Osteoblast (primary cell): ENCODE data around the gene UTF1. TPM values are rescaled to one million over a fixed set of nuclear protein-coding genes. Genes with fewer than 3 reads are reported as not detected.

Source experiments
- DNase-seq: peaks from one replicate; pipeline ENCODE4 v3.0.0; 2011; ENCODE audit warnings: low spot score, mixed read lengths; ENCODE audit not compliant: insufficient read length; ENCODE audit errors: missing footprints
- H2AFZ ChIP-seq: 2 replicates; pipeline ENCODE4 v1.6.0; 2011; ENCODE audit warnings: mild to moderate bottlenecking, low read length
- H3K27ac ChIP-seq: 2 replicates; pipeline ENCODE4 v1.5.1; 2011; ENCODE audit warnings: mild to moderate bottlenecking, low read depth, low read length, moderate library complexity
- H3K27me3 ChIP-seq: 2 replicates; pipeline ENCODE4 v1.6.0; 2012; ENCODE audit warnings: mild to moderate bottlenecking, control low read depth, inconsistent platforms, low read length, moderate library complexity; ENCODE audit not compliant: insufficient read depth
- H3K36me3 ChIP-seq: 2 replicates; pipeline ENCODE4 v1.5.1; 2011; ENCODE audit warnings: mild to moderate bottlenecking, low read length, control low read depth, moderate library complexity; ENCODE audit not compliant: insufficient read depth
- H3K4me1 ChIP-seq: 2 replicates; pipeline ENCODE4 v1.5.1; 2011; ENCODE audit warnings: mild to moderate bottlenecking, low read length, control low read depth, moderate library complexity; ENCODE audit not compliant: insufficient read depth
- H3K4me2 ChIP-seq: 2 replicates; pipeline ENCODE4 v1.6.0; 2011; ENCODE audit warnings: mild to moderate bottlenecking, low read length; ENCODE audit not compliant: insufficient read depth
- H3K4me3 ChIP-seq: fragments of 200-600 bp; sonication (generic); 3 replicates; pipeline ENCODE4 v1.5.1; 2012; ENCODE audit warnings: mild to moderate bottlenecking, low read length, inconsistent platforms; ENCODE audit not compliant: insufficient read depth
- H3K79me2 ChIP-seq: 2 replicates; pipeline ENCODE4 v1.6.0; 2012; ENCODE audit warnings: mild to moderate bottlenecking, low read length, control low read depth, inconsistent platforms; ENCODE audit not compliant: insufficient read depth
- H3K9me3 ChIP-seq: 2 replicates; pipeline ENCODE4 v1.5.1; 2011; ENCODE audit warnings: low read depth, low read length, control low read depth
- H4K20me1 ChIP-seq: 2 replicates; pipeline ENCODE4 v1.6.0; 2012; ENCODE audit warnings: mild to moderate bottlenecking, low read length, control low read depth; ENCODE audit not compliant: insufficient read depth
- total RNA-seq: library from RNA; depleted of rRNA; stranded (reverse); fragments of >200 nt; gene quantifications from 2 replicates; pipeline ENCODE4 v1.2.3, GENCODE V29; 2012
- TF ChIP-seq, protein P1 (sequence below): IDR thresholded peaks from 2 replicates; pipeline ENCODE4 v1.5.1; 2011; ENCODE audit warnings: mild to moderate bottlenecking, low read depth, low read length, moderate library complexity; ENCODE audit errors: extremely low read depth

Gene UTF1
- total RNA-seq, 1 donor = not detected

DNA sequence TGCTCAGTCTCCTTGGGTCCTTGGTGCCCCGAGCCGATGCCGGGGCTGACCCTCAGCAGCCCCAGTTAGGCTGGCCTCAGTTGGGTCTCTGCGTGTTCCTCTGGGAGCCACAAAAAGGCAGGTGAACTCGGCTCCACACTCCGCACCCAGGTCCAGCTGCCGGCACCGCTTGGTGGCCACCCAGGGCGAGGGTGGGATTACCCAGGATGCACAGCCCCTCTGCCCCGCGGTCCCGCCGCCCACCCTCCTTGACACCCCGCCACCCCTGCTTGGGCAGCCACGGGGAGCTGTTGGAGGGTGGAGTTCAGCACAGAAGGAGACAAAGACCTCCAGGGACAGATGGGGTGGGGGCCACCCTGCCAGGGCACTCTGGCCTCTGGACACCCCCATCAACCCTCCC is 25.3 kb downstream of the UTF1 start:
- TF ChIP-seq, protein P1, sequence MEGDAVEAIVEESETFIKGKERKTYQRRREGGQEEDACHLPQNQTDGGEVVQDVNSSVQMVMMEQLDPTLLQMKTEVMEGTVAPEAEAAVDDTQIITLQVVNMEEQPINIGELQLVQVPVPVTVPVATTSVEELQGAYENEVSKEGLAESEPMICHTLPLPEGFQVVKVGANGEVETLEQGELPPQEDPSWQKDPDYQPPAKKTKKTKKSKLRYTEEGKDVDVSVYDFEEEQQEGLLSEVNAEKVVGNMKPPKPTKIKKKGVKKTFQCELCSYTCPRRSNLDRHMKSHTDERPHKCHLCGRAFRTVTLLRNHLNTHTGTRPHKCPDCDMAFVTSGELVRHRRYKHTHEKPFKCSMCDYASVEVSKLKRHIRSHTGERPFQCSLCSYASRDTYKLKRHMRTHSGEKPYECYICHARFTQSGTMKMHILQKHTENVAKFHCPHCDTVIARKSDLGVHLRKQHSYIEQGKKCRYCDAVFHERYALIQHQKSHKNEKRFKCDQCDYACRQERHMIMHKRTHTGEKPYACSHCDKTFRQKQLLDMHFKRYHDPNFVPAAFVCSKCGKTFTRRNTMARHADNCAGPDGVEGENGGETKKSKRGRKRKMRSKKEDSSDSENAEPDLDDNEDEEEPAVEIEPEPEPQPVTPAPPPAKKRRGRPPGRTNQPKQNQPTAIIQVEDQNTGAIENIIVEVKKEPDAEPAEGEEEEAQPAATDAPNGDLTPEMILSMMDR = no peak
- H2AFZ ChIP-seq = no peak overlapping the region
- no peak for DNase-seq
- no peaks in the 10 kb centered on the region for H4K20me1 ChIP-seq
- H3K4me2 ChIP-seq = no peak overlapping the region
- H3K27me3 ChIP-seq = peaks cover 2% of the 10 kb centered on the region
- H3K27ac ChIP-seq = no peak overlapping the region
- H3K9me3 ChIP-seq = no peaks in the 10 kb centered on the region
- H3K4me3 ChIP-seq = no peak overlapping the region
- H3K4me1 ChIP-seq = peaks cover 19% of the 10 kb centered on the region
- no peaks in the 10 kb centered on the region for H3K36me3 ChIP-seq
- no peaks in the 10 kb centered on the region for H3K79me2 ChIP-seq

DNA sequence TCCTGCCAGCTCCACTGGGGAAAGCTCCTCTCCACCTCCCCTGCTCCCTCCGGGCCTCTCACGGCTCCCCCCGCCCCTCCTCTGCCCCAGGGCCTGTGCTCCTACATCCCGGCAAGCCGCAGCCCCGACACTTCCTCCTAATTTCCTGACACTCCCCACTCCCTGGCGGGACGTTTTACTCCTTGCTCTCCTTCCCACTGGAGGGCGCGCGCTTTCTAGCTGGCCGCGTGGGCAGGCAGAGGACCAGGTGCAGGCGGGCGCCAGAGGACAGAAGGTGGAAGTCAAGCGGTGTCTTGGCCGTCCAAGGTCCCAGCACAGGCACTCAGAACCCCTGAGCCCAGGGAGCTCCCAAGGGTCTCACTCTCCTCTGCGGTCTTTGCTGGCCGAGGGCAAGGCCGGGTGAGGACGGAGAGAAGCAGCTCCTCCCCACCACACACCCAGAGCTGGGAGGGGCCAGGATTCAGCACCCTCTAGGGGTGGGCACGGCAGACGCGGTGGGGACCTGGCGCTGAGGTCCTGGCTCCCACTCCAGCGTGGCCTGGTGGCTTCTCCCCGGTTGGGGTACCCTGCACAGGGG is 27.6 kb downstream of the UTF1 start:
- H3K4me1 ChIP-seq = peaks cover 23% of the 10 kb centered on the region
- H3K9me3 ChIP-seq = no peaks in the 10 kb centered on the region
- TF ChIP-seq, protein P1 = peak; percentile 30
- peaks cover under 1% of the 10 kb centered on the region for H3K27me3 ChIP-seq
- peak overlapping the region; percentile 68 for H2AFZ ChIP-seq
- H3K36me3 ChIP-seq = no peaks in the 10 kb centered on the region
- no peaks in the 10 kb centered on the region for H3K79me2 ChIP-seq
- peaks cover 3% of the 10 kb centered on the region for H4K20me1 ChIP-seq
- H3K27ac ChIP-seq = no peak overlapping the region
- DNase-seq = no peak
- H3K4me2 ChIP-seq = peak overlapping the region; percentile 59
- no peak overlapping the region for H3K4me3 ChIP-seq

DNA sequence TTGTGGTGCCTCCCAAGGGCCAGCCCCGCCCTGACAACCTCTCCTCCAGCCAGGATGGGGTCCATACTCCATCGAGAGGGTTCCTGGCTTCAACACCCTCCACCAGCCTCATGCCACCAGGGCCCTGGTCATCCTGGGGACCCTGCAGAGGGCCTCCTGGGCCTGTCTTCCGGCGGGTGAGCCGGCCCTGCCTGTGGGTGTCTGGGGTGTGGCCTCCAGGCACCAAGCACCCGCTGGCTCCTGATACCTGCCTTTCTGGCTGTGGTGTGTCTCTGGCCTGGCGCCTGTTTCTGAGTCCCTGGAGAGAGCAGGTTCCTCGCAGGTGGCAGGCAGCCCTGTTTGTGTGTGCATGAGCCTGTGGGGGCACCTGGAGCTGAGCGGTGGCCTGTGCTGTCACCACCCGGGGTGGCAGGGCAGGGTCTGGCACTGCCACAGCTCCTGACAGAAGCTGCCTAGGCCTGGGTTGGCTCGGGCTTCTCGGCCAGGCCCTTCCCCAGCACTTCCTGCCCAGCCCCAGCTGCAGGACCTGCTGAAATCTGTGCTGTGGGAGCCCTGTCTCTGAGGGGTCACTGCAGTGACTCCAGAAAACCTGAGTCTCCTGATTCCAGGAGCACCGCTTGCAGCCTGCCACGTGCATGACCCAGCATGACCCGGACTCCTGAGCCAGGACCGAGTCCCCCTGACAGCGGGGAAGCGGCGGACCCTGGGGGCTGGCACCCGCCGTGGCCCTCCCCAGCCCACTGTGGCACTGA is 28.2 kb downstream of the UTF1 start:
- no peak overlapping the region for H2AFZ ChIP-seq
- no peak overlapping the region for H3K4me2 ChIP-seq
- H3K27ac ChIP-seq = peak overlapping the region; percentile 78
- peaks cover 23% of the 10 kb centered on the region for H3K4me1 ChIP-seq
- H3K79me2 ChIP-seq = no peaks in the 10 kb centered on the region
- no peaks in the 10 kb centered on the region for H3K36me3 ChIP-seq
- DNase-seq = no peak
- peaks cover 7% of the 10 kb centered on the region for H3K27me3 ChIP-seq
- peaks cover 3% of the 10 kb centered on the region for H4K20me1 ChIP-seq
- no peaks in the 10 kb centered on the region for H3K9me3 ChIP-seq
- H3K4me3 ChIP-seq = no peak overlapping the region
- TF ChIP-seq, protein P1 = no peak

DNA sequence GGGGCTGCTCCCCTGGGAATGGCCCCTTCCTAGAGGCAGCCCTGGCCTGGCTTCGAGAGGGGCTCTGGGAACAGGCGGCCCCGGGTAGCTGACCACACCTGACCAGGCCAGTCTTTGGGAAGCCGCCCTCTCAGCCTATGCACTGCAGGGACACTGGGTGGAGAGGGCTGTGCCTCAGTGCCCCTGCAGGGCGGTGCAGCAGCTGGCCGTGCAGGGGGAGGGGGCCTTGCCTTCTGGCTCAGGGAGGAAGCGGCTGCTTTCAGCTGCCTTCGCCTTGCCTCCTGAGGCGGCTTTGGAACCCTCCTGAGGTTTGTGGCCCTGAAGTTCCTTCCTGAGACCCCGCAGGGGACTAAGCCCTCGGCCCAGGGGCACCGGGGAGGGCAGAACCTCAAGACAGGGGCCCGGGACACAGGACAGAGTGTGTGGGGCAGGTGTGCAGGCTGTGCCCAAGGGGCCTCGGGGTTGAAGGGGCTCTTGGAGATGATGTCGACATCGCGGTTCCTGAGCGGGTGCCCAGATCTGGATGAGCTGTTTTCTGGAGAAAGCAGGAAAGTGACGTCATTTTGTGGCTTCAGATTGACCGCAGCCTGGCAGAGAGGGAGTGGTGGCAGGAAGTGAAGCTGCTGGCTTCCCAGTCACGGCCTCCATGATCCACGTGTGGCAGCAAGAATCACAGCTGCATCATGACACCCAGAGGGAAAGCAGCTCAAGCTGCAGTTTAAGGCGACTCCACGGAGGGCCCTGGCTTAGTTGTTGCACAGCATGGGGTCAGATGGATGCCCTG is 29.0 kb downstream of the UTF1 start:
- peak overlapping the region; percentile 32 for H3K4me3 ChIP-seq
- no peaks in the 10 kb centered on the region for H3K36me3 ChIP-seq
- TF ChIP-seq, protein P1 = no peak
- no peaks in the 10 kb centered on the region for H3K79me2 ChIP-seq
- peaks cover 3% of the 10 kb centered on the region for H4K20me1 ChIP-seq
- H3K4me2 ChIP-seq = peak overlapping the region; percentile 19
- DNase-seq = peak; percentile 100
- peaks cover 23% of the 10 kb centered on the region for H3K4me1 ChIP-seq
- H3K9me3 ChIP-seq = no peaks in the 10 kb centered on the region
- H3K27me3 ChIP-seq = peaks cover 7% of the 10 kb centered on the region
- peak overlapping the region; percentile 16 for H2AFZ ChIP-seq
- H3K27ac ChIP-seq = peak overlapping the region; percentile 78
